ENCODE results near the gene PSAT1. TPM values are rescaled to one million over a fixed set of nuclear protein-coding genes. Genes with fewer than 3 reads are reported as not detected.

Gene PSAT1
- total RNA-seq, 1 experiment from 2014 or later: 226 TPM

DNA sequence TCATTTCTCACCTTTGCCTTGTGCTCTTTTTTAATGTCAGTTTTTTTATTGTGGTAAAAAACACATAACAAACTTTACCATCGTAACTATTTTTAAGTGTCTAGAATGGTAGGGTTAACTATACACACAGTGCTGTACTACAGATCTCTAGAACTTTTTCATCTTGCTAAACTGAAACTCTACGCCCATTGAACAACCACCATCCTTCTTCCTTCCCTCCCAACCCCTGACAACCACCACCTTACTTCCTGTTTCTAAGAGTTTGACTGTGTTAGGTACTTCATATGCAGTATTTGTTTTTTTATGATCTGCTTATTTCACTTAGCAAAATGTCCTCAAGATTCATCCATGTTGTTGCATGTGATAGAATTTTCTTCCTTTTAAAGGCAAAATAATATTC, 54.9 kb downstream of the PSAT1 start:
- no peaks in the 10 kb centered on the region for H4K20me1 ChIP-seq (ENCODE audit: insufficient read depth)
- TF ChIP-seq, protein P1, sequence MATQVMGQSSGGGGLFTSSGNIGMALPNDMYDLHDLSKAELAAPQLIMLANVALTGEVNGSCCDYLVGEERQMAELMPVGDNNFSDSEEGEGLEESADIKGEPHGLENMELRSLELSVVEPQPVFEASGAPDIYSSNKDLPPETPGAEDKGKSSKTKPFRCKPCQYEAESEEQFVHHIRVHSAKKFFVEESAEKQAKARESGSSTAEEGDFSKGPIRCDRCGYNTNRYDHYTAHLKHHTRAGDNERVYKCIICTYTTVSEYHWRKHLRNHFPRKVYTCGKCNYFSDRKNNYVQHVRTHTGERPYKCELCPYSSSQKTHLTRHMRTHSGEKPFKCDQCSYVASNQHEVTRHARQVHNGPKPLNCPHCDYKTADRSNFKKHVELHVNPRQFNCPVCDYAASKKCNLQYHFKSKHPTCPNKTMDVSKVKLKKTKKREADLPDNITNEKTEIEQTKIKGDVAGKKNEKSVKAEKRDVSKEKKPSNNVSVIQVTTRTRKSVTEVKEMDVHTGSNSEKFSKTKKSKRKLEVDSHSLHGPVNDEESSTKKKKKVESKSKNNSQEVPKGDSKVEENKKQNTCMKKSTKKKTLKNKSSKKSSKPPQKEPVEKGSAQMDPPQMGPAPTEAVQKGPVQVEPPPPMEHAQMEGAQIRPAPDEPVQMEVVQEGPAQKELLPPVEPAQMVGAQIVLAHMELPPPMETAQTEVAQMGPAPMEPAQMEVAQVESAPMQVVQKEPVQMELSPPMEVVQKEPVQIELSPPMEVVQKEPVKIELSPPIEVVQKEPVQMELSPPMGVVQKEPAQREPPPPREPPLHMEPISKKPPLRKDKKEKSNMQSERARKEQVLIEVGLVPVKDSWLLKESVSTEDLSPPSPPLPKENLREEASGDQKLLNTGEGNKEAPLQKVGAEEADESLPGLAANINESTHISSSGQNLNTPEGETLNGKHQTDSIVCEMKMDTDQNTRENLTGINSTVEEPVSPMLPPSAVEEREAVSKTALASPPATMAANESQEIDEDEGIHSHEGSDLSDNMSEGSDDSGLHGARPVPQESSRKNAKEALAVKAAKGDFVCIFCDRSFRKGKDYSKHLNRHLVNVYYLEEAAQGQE (IDR thresholded peaks at IDR 0.05; ENCODE audit: low read depth): no peak
- no peak for TF ChIP-seq EZH2phosphoT487 (IDR thresholded peaks at IDR 0.05; ENCODE audit: borderline replicate concordance)
- no peak for TF ChIP-seq POLR2A (IDR thresholded peaks at IDR 0.05; ENCODE audit: borderline replicate concordance, extremely low read depth, insufficient read depth, insufficient read length)
- ChIA-PET CTCF (no interaction called here), RAD21 (ENCODE audit: low non-redundant PET in 1 of 2, low total read pairs in 2 of 2, uncharacterized antibody in 2 of 2, unreplicated experiment in 2 of 2) (no interaction called here), POLR2A (no interaction called here)
- H3K9me3 ChIP-seq (ENCODE audit: control insufficient read depth in 1 of 2, insufficient read depth in 1 of 2, low read depth in 1 of 2, low read length in 2 of 2): no peaks in the 10 kb centered on the region
- no peak overlapping the region for H3K4me3 ChIP-seq (replicated peaks in 1 of 2; ENCODE audit: low read depth in 1 of 2, low read length in 2 of 2)
- H3K4me2 ChIP-seq (ENCODE audit: low read length): no peak overlapping the region
- H3K36me3 ChIP-seq (ENCODE audit: control insufficient read depth in 1 of 2, insufficient read depth in 2 of 2, low read length in 2 of 2): no peaks in the 10 kb centered on the region
- no peaks in the 10 kb centered on the region for H3K79me2 ChIP-seq (ENCODE audit: insufficient read depth, low read length)
- H3K27me3 ChIP-seq (ENCODE audit: insufficient read depth, low read length): no peaks in the 10 kb centered on the region
- no TSS peak for BruUV-seq (replicated peaks)
- no peak for ATAC-seq
- no peak overlapping the region for H3K27ac ChIP-seq (ENCODE audit: low read depth, low read length)
- H3K9ac ChIP-seq (ENCODE audit: low read length): no peak overlapping the region
- H2AFZ ChIP-seq (ENCODE audit: low read depth, low read length, poor library complexity, severe bottlenecking): no peak overlapping the region
- intact Hi-C loops (cut with micrococcal nuclease): no loop called here
- no peaks in the 10 kb centered on the region for H3K9me2 ChIP-seq (ENCODE audit: insufficient read depth)
- no peaks in the 10 kb centered on the region for H3K4me1 ChIP-seq (ENCODE audit: control insufficient read depth in 1 of 2, insufficient read depth in 2 of 2, low read length in 2 of 2)
- no peak for DNase-seq (ENCODE audit: low read depth, low spot score)

DNA sequence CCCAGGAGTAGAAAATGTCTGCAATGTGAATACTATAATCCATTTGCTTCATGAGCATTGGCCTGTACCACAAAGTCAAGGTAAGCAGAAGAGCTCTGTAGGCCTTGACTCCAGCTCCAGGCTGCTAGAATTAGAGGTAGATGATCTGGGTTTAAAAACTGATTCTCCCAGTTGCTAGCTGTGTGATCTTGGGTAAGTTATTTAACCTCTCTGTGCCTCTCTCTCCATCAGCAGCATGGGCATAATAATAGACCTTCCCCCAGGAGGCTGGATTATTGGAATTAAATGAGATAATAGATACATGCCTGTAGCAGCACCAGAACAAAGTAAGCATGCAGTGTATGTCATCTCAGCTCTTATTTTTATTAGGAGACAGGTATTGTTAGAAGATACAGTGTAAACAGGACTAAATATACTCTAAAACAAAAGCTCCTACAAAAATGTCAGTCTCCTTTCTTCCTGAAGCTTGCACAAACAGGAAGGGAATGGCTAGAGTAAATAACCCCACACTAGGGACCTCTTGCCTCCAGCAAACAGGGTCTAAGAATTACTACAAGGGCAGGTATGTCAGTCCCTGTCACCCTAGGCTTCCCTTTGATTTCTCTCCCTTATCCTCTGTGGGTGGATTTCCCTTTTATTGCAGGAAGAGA, 57.5 kb downstream of the PSAT1 start:
- POLR2A ChIA-PET: no interaction called here
- Histone ChIP-seq H3K4me1 (ENCODE audit: control insufficient read depth in 1 of 2, insufficient read depth in 2 of 2, low read length in 2 of 2) (peaks cover 6 to 8% of the 10 kb centered on the region in 2 experiments; a peak in 2 of 4 replicates), H3K9me2 (ENCODE audit: insufficient read depth) (no peaks in the 10 kb centered on the region), H3K4me2 (ENCODE audit: low read length) (no peak overlapping the region), H3K4me3 (replicated peaks in 1 of 2; ENCODE audit: low read depth in 1 of 2, low read length in 2 of 2) (no peak overlapping the region), H3K27ac (ENCODE audit: low read depth, low read length) (no peak overlapping the region), H3K9ac (ENCODE audit: low read length) (no peak overlapping the region), H4K20me1 (ENCODE audit: insufficient read depth) (no peaks in the 10 kb centered on the region), H3K27me3 (ENCODE audit: insufficient read depth, low read length) (no peaks in the 10 kb centered on the region), H3K79me2 (ENCODE audit: insufficient read depth, low read length) (no peaks in the 10 kb centered on the region), H3K9me3 (ENCODE audit: control insufficient read depth in 1 of 2, insufficient read depth in 1 of 2, low read depth in 1 of 2, low read length in 2 of 2) (no peaks in the 10 kb centered on the region), H2AFZ (ENCODE audit: low read depth, low read length, poor library complexity, severe bottlenecking) (no peak overlapping the region), H3K36me3 (ENCODE audit: control insufficient read depth in 1 of 2, insufficient read depth in 2 of 2, low read length in 2 of 2) (no peaks in the 10 kb centered on the region)
- CTCF ChIA-PET: interaction anchor here (1.7 kb wide), 1 partner anchor 15 kb away, joined by 3 read pairs; no protein-coding TSS in a partner anchor
- no TSS peak for BruUV-seq (replicated peaks)
- intact Hi-C loops (cut with micrococcal nuclease): no loop called here
- ATAC-seq (no peak), DNase-seq (ENCODE audit: low read depth, low spot score) (no peak)
- RAD21 ChIA-PET (ENCODE audit: low non-redundant PET in 1 of 2, low total read pairs in 2 of 2, uncharacterized antibody in 2 of 2, unreplicated experiment in 2 of 2): no interaction called here
- TF ChIP-seq EZH2 (IDR thresholded peaks at IDR 0.05) (no peak), POLR2A (IDR thresholded peaks at IDR 0.05; ENCODE audit: borderline replicate concordance, extremely low read depth, insufficient read depth, insufficient read length) (no peak), FOSL1 (IDR thresholded peaks at IDR 0.05; ENCODE audit: low read depth) (no peak), YY1 (IDR thresholded peaks at IDR 0.05; ENCODE audit: extremely low read depth, insufficient replicate concordance, low read depth, low read length) (no peak), SP1 (IDR thresholded peaks at IDR 0.05; ENCODE audit: low read depth) (no peak), RAD21 (IDR thresholded peaks at IDR 0.05; ENCODE audit: low read depth) (no peak), EGR1 (IDR thresholded peaks at IDR 0.05; ENCODE audit: low read depth) (no peak), SIN3A (IDR thresholded peaks at IDR 0.05; ENCODE audit: low read depth) (no peak), CBX3 (IDR thresholded peaks at IDR 0.05; ENCODE audit: low read depth) (no peak), CEBPB (IDR thresholded peaks at IDR 0.05; ENCODE audit: low read depth) (no peak)
- TF ChIP-seq, protein P1 (IDR thresholded peaks at IDR 0.05; ENCODE audit: low read depth): no peak

Data from HCT116 (cell line).